ENCODE measurements around the gene TIGD7. TPM values are rescaled to one million over a fixed set of nuclear protein-coding genes. Genes with fewer than 3 reads are reported as not detected.

TIGD7 gene
- polyA plus RNA-seq, 2 of the 4 experiments (the other 2 are of a cell fraction) = 1.8 to 4.3 TPM

DNA sequence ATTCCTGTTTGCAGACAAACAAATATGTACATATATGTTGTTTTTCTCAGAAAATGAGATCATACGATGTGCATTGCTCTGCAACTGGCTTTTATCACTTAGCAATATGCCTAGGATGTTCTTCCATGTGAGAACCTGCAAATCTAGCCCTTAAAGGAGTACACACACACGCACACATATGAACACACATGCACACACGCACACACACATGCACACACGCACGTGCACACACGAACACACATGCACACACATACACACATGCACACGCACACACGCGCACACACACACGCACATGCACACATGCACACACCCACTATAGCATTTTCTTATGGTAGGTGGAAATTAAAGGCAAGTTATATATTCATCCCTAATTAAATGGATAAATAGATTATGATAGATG lies 42.4 kb upstream of the TIGD7 start (continued):
- no peak for TF ChIP-seq RCOR1 (IDR thresholded peaks at IDR 0.05; ENCODE audit: low read depth, low read length)
- no peak for TF ChIP-seq CHD2 (IDR thresholded peaks at IDR 0.05; ENCODE audit: low read length, partially characterized antibody)
- TF ChIP-seq HOXA7 (CRISPR knock-in tag; IDR thresholded peaks at IDR 0.05) = no peak
- TF ChIP-seq SREBF2 (IDR thresholded peaks at IDR 0.05) = no peak

GRCh38 chr16:3346041-3346440 lies 40.8 kb upstream of the TIGD7 start:
- POLR2A ChIA-PET = no interaction called here
- DNase-seq (ENCODE audit: low read depth in 1 of 2, low spot score in 1 of 2) = no peak
- 2% methylated on average over 2 of the region's 2 CpGs for WGBS (ENCODE audit: missing lambda C conversion rate)
- CTCF ChIA-PET = interaction anchor here (0.6 kb wide), 1 partner anchor 244 kb away, joined by 3 read pairs; no protein-coding TSS in a partner anchor
- H3K27ac ChIP-seq = no peak overlapping the region
- no peak overlapping the region for H3K4me3 ChIP-seq
- H3K4me2 ChIP-seq = no peak overlapping the region
- peaks cover 16% of the 10 kb centered on the region for H3K9me3 ChIP-seq
- FAIRE-seq = no peak
- TF ChIP-seq ZSCAN20 (CRISPR knock-in tag; IDR thresholded peaks at IDR 0.05) (no peak), CHD4 (IDR thresholded peaks at IDR 0.05; ENCODE audit: borderline replicate concordance) (no peak), ZFP36 (IDR thresholded peaks at IDR 0.05; ENCODE audit: borderline replicate concordance, partially characterized antibody) (no peak)
- TF ChIP-seq, protein P1, sequence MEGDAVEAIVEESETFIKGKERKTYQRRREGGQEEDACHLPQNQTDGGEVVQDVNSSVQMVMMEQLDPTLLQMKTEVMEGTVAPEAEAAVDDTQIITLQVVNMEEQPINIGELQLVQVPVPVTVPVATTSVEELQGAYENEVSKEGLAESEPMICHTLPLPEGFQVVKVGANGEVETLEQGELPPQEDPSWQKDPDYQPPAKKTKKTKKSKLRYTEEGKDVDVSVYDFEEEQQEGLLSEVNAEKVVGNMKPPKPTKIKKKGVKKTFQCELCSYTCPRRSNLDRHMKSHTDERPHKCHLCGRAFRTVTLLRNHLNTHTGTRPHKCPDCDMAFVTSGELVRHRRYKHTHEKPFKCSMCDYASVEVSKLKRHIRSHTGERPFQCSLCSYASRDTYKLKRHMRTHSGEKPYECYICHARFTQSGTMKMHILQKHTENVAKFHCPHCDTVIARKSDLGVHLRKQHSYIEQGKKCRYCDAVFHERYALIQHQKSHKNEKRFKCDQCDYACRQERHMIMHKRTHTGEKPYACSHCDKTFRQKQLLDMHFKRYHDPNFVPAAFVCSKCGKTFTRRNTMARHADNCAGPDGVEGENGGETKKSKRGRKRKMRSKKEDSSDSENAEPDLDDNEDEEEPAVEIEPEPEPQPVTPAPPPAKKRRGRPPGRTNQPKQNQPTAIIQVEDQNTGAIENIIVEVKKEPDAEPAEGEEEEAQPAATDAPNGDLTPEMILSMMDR (IDR thresholded peaks at IDR 0.05) = no peak
- no peak for ATAC-seq
- H3K4me1 ChIP-seq = no peaks in the 10 kb centered on the region

DNA sequence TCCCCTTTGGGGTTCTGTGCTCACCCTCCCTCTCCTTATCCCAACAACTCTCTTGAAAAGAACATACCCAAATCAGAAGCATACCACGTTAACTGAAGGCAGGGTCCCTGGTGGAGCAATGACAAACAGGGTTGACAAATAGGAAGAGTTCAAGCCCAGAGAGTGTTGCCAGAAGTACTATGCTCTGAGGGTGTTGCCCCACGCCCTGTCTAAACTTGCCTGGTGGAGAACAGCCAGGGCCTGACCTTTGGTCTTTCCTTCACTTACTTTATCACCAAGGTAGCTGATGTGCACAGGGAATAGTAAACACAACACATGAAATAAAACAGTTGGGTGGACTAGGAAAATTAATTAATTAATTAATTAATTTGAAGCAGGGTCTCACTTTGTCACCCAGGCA lies 23.4 kb upstream of the TIGD7 start:
- DNase-seq (ENCODE audit: low read depth in 1 of 2, low spot score in 1 of 2) (no peak), ATAC-seq (no peak), FAIRE-seq (no peak)
- peaks cover 55% of the 10 kb centered on the region for H3K9me3 ChIP-seq
- no peaks in the 10 kb centered on the region for H3K4me1 ChIP-seq
- WGBS (ENCODE audit: missing lambda C conversion rate) = 7% methylated on average over 2 of the region's 2 CpGs
- POLR2A ChIA-PET = no interaction called here
- H3K4me3 ChIP-seq = no peak overlapping the region
- no peak overlapping the region for H3K4me2 ChIP-seq
- no peak overlapping the region for H3K27ac ChIP-seq
- CTCF ChIA-PET = interaction anchor here (0.9 kb wide), 1 partner anchor 23 kb away, joined by 3 read pairs; no protein-coding TSS in a partner anchor
- TF ChIP-seq SREBF2 (IDR thresholded peaks at IDR 0.05) (no peak), EHMT2 (IDR thresholded peaks at IDR 0.05; ENCODE audit: low read depth) (no peak), KDM1A (IDR thresholded peaks at IDR 0.05; ENCODE audit: low read depth) (no peak), HMGXB4 (CRISPR knock-in tag; IDR thresholded peaks at IDR 0.05; ENCODE audit: borderline replicate concordance) (no peak), POLR2AphosphoS2 (conservative IDR thresholded peaks at IDR 0.05; ENCODE audit: low read length) (no peak), GATA3 (IDR thresholded peaks at IDR 0.05; ENCODE audit: borderline replicate concordance) (no peak), CEBPB (IDR thresholded peaks at IDR 0.05) (no peak), CBX2 (IDR thresholded peaks at IDR 0.05; ENCODE audit: borderline replicate concordance, low read depth) (no peak)

- no peak overlapping the region for H3K4me3 ChIP-seq
- ATAC-seq = no peak
- no peaks in the 10 kb centered on the region for H3K4me1 ChIP-seq
- 7% methylated on average over 3 of the region's 3 CpGs for WGBS (ENCODE audit: missing lambda C conversion rate)
- H3K4me2 ChIP-seq = no peak overlapping the region
- POLR2A ChIA-PET = no interaction called here
- no peak overlapping the region for H3K27ac ChIP-seq
- H3K9me3 ChIP-seq = peaks cover 57% of the 10 kb centered on the region
- CTCF ChIA-PET = interaction anchor here (0.9 kb wide), 1 partner anchor 23 kb away, joined by 3 read pairs; no protein-coding TSS in a partner anchor
- FAIRE-seq = no peak
- TF ChIP-seq CBX2 (IDR thresholded peaks at IDR 0.05; ENCODE audit: borderline replicate concordance, low read depth) (no peak), RNF2 (IDR thresholded peaks at IDR 0.05; ENCODE audit: borderline replicate concordance, low read depth) (no peak), RAD21 (conservative IDR thresholded peaks at IDR 0.05 in 1 of 2, IDR thresholded peaks at IDR 0.05 in 1 of 2) (no peak), HOXA7 (CRISPR knock-in tag; IDR thresholded peaks at IDR 0.05) (no peak), SREBF2 (IDR thresholded peaks at IDR 0.05) (no peak)
- no peak for DNase-seq (ENCODE audit: low read depth in 1 of 2, low spot score in 1 of 2)
These were observed 22.9 kb upstream of the TIGD7 start for GRCh38 chr16:3328104-3328503.
